Measurements from ENCODE around the gene KCNIP2.

Gene KCNIP2

GRCh38 chr10:101874252-101874651 lies 30.7 kb upstream of the KCNIP2 start:
- TF ChIP-seq CTCF (IDR thresholded peaks at IDR 0.05; ENCODE audit: low read length, missing control alignments): no peak
- no peak for DNase-seq (ENCODE audit: low read depth)
- H3K4me3 ChIP-seq (replicated peaks; ENCODE audit: low read depth, low read length): no peak overlapping the region

GRCh38 chr10:101867931-101868330 lies 24.3 kb upstream of the KCNIP2 start:
- no peak for TF ChIP-seq CTCF (IDR thresholded peaks at IDR 0.05; ENCODE audit: low read length, missing control alignments)
- DNase-seq (ENCODE audit: low read depth): peak; percentile 37
- no peak overlapping the region for H3K4me3 ChIP-seq (replicated peaks; ENCODE audit: low read depth, low read length)

- no peak for TF ChIP-seq CTCF (IDR thresholded peaks at IDR 0.05; ENCODE audit: low read length, missing control alignments)
- H3K4me3 ChIP-seq (replicated peaks; ENCODE audit: low read depth, low read length): no peak overlapping the region
- DNase-seq (ENCODE audit: low read depth): no peak
Measured at GRCh38 chr10:101859530-101859929, 15.9 kb upstream of the KCNIP2 start.

GRCh38 chr10:101858723-101859500 lies 15.3 kb upstream of the KCNIP2 start:
- no peak for TF ChIP-seq CTCF (IDR thresholded peaks at IDR 0.05; ENCODE audit: low read length, missing control alignments)
- no peak for DNase-seq (ENCODE audit: low read depth)
- H3K4me3 ChIP-seq (replicated peaks; ENCODE audit: low read depth, low read length): no peak overlapping the region

- no peak for TF ChIP-seq CTCF (IDR thresholded peaks at IDR 0.05; ENCODE audit: low read length, missing control alignments)
- no peak for DNase-seq (ENCODE audit: low read depth)
- H3K4me3 ChIP-seq (replicated peaks; ENCODE audit: low read depth, low read length): no peak overlapping the region
Measured at GRCh38 chr10:101857802-101858476, 14.3 kb upstream of the KCNIP2 start.

- no peak for TF ChIP-seq CTCF (IDR thresholded peaks at IDR 0.05; ENCODE audit: low read length, missing control alignments)
- H3K4me3 ChIP-seq (replicated peaks; ENCODE audit: low read depth, low read length): no peak overlapping the region
- DNase-seq (ENCODE audit: low read depth): peak; percentile 59
Measured at GRCh38 chr10:101856626-101857025, 13.0 kb upstream of the KCNIP2 start.

All from fibroblast of pulmonary artery (primary cell).